Smooth muscle cell (in vitro differentiated cells): ENCODE data around the gene CWC25. TPM values are rescaled to one million over a fixed set of nuclear protein-coding genes. Genes with fewer than 3 reads are reported as not detected.

Experiments
- DNase-seq: peaks from one replicate; lab custom pipeline; 2025; ENCODE audit not compliant: unreplicated experiment; lab: John Stamatoyannopoulos, UW
- H2AFZ ChIP-seq: fragments of 200-600 bp; sonication (generic); 2 replicates; pipeline ENCODE4 v1.6.0; 2016; ENCODE audit warnings: antibody characterized with exemption, low read depth, mild to moderate bottlenecking
- H3F3A ChIP-seq: fragments of 200-600 bp; sonication (generic); 2 replicates; pipeline ENCODE4 v1.6.0; 2017; ENCODE audit warnings: antibody characterized with exemption, low read depth
- H3K27ac ChIP-seq: fragments of 200-600 bp; sonication (generic); 2 replicates; pipeline ENCODE4 v1.5.1; 2016; ENCODE audit warnings: low read depth, mild to moderate bottlenecking
- H3K27me3 ChIP-seq: fragments of 200-600 bp; sonication (generic); 2 replicates; pipeline ENCODE4 v1.6.1; 2016; ENCODE audit warnings: low read depth, mild to moderate bottlenecking
- H3K36me3 ChIP-seq: fragments of 200-600 bp; sonication (generic); 2 replicates; pipeline ENCODE4 v1.5.1; 2016; ENCODE audit warnings: low read depth
- H3K4me1 ChIP-seq: fragments of 200-600 bp; sonication (generic); 2 replicates; pipeline ENCODE4 v1.5.1; 2016; ENCODE audit warnings: low read depth
- H3K4me2 ChIP-seq: fragments of 200-600 bp; sonication (generic); 2 replicates; pipeline ENCODE4 v1.6.0; 2016; ENCODE audit warnings: mild to moderate bottlenecking
- H3K4me3 ChIP-seq: fragments of 200-600 bp; sonication (generic); 2 replicates; pipeline ENCODE4 v1.5.1; 2016; ENCODE audit warnings: mild to moderate bottlenecking
- H3K79me2 ChIP-seq: fragments of 200-600 bp; sonication (generic); 2 replicates; pipeline ENCODE4 v1.6.0; 2016; ENCODE audit warnings: low read depth, mild to moderate bottlenecking
- H3K9ac ChIP-seq: fragments of 200-600 bp; sonication (generic); 2 replicates; pipeline ENCODE4 v1.6.0; 2016; ENCODE audit warnings: low read depth
- H3K9me3 ChIP-seq: fragments of 200-600 bp; sonication (generic); replicated peaks from 2 replicates; pipeline ENCODE4 v1.5.1; 2016; ENCODE audit warnings: low read depth
- H4K20me1 ChIP-seq: fragments of 200-600 bp; sonication (generic); 2 replicates; pipeline ENCODE4 v1.6.0; 2016; ENCODE audit warnings: low read depth
- WGBS: methylation state at CpG from one replicate; pipeline ENCODE4 v1.1.7; 2016; ENCODE audit warnings: low lambda C conversion rate; 5-methylcytosine and 5-hydroxymethylcytosine counted together
- polyA plus RNA-seq: library from polyadenylated mRNA; unstranded; fragments of >200 nt; fragmentation: Nextera tagmentation; extraction: Ambion mirVana; gene quantifications from 2 replicates; pipeline ENCODE4 v1.2.1, GENCODE V29; 2016
- total RNA-seq: library from RNA; depleted of rRNA; stranded (reverse); fragments of >200 nt; gene quantifications from 2 replicates; pipeline ENCODE4 v1.2.3, GENCODE V29; 2014
- TF ChIP-seq, protein P1 (sequence below): fragments of 200-600 bp; sonication (generic); IDR thresholded peaks from 2 replicates; pipeline ENCODE4 v1.5.1; 2017; ENCODE audit warnings: borderline replicate concordance, mild to moderate bottlenecking, antibody characterized with exemption; ENCODE audit not compliant: insufficient read depth, poor library complexity, severe bottlenecking

CWC25 gene
- total RNA-seq: 9.2 and 26.0 TPM in 2 replicates
- 11.0 and 17.2 TPM in 2 replicates for polyA plus RNA-seq

- peak; percentile 94 for DNase-seq
- Histone ChIP-seq H3K36me3 (peaks cover 4% of the 10 kb centered on the region), H3K27ac (peak within 1 kb of the TSS; percentile 100), H3F3A (peaks cover 7% of the 10 kb centered on the region), H3K4me2 (peak within 1 kb of the TSS; percentile 86), H3K79me2 (peaks cover 41% of the 10 kb centered on the region), H3K4me3 (peak within 1 kb of the TSS; percentile 80), H3K4me1 (peaks cover 14% of the 10 kb centered on the region), H3K27me3 (no peaks in the 10 kb centered on the region), H3K9ac (peak within 1 kb of the TSS; percentile 99), H2AFZ (peak within 1 kb of the TSS; percentile 81), H4K20me1 (no peaks in the 10 kb centered on the region), H3K9me3 (no peaks in the 10 kb centered on the region)
- TF ChIP-seq, protein P1, sequence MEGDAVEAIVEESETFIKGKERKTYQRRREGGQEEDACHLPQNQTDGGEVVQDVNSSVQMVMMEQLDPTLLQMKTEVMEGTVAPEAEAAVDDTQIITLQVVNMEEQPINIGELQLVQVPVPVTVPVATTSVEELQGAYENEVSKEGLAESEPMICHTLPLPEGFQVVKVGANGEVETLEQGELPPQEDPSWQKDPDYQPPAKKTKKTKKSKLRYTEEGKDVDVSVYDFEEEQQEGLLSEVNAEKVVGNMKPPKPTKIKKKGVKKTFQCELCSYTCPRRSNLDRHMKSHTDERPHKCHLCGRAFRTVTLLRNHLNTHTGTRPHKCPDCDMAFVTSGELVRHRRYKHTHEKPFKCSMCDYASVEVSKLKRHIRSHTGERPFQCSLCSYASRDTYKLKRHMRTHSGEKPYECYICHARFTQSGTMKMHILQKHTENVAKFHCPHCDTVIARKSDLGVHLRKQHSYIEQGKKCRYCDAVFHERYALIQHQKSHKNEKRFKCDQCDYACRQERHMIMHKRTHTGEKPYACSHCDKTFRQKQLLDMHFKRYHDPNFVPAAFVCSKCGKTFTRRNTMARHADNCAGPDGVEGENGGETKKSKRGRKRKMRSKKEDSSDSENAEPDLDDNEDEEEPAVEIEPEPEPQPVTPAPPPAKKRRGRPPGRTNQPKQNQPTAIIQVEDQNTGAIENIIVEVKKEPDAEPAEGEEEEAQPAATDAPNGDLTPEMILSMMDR: no peak
- WGBS: 2% methylated on average over 54 of the region's 55 CpGs
These were observed at the start of gene CWC25 for GRCh38 chr17:38824899-38825761. Gene CWC25, minus strand, starts transcription at chr17:38825321. Its CDS starts 138 bp downstream, at chr17:38825183.

DNA sequence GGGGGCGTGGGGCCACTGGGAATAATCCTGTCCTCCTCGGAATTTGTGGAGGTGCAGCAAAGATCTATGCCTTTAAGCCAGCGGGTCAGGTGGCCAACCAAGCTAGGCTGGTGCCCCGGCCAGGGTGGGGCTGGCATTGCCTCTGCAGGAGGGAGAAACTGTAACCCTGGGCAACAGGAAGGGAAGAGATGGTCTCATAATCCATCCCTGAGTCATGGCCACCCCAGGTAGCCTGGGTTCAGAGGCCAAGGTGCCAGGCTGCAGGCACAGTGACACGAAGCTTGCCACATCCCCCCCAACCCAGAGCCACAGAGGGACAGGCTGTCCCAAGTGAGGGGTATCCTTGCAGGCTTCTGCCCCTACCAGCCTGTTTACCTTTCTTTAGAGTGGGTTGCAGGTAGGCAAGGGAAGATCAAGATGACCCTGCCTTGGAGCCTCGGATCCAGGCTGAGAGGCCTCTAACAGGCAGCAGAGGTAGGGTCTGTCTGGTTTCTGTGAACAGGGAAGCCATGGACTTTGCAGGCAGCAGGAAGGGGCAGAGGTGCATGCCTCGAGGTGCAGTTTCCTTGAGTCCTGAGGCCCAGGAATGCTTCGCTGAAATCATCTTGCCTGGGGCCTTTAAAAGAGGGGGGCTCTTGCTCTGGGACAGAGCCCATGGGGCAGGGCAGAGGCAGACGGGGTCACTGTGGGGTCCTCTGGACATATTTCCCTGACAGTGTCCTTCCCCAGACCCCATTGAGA, 48.7 kb upstream of the CWC25 start:
- Histone ChIP-seq H3K4me2 (peak overlapping the region; percentile 97), H3K4me1 (peaks cover 32% of the 10 kb centered on the region), H3K79me2 (peaks cover 87% of the 10 kb centered on the region), H3F3A (peaks cover 19% of the 10 kb centered on the region), H3K27me3 (no peaks in the 10 kb centered on the region), H3K9ac (no peak overlapping the region), H3K27ac (peak overlapping the region; percentile 4), H3K36me3 (no peaks in the 10 kb centered on the region), H2AFZ (no peak overlapping the region), H4K20me1 (peaks cover 81% of the 10 kb centered on the region), H3K9me3 (no peaks in the 10 kb centered on the region), H3K4me3 (peak overlapping the region; percentile 13)
- DNase-seq: no peak
- WGBS: 73% methylated on average over 9 of the region's 9 CpGs
- TF ChIP-seq, protein P1: no peak

DNA sequence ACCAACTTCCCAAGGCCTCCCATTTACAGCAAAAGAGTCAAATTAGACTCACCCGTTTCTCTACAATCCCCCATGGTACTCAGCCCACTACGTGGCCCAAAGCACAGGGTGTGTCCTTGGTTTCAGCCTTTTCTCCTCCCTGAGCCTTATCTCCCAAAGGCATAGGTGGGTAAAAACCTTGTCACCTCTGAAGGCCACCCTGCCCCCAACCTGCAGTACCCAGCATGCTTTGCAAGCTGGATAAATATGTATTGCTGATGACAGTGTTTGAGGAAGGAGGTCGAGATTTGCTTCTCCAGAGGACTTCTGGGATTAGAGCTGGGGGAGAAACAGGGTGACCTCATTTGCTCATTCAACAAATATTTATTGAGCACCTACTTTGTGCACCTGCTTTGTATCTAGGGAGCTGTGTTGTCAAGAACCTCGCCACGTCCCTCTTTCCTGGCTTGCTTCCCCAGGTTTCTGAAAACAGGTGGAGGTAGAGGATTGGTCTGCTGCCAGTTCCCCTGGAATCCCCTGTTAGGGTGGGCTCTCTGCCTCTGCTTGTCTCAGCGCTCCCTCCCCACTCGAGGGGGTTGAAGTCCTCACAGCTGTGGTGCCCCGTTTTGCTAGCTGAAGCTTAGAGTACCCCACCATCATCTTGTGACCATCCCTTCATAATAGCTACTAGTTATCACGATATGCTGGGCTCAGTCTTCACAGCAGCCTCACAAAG, 47.7 kb upstream of the CWC25 start:
- DNase-seq: no peak
- no peak overlapping the region for H2AFZ ChIP-seq
- H4K20me1 ChIP-seq: peaks cover 71% of the 10 kb centered on the region
- H3K4me1 ChIP-seq: peaks cover 28% of the 10 kb centered on the region
- no peak overlapping the region for H3K27ac ChIP-seq
- H3K79me2 ChIP-seq: peaks cover 78% of the 10 kb centered on the region
- H3K27me3 ChIP-seq: no peaks in the 10 kb centered on the region
- peak overlapping the region; percentile 6 for H3K9ac ChIP-seq
- H3K4me3 ChIP-seq: peak overlapping the region; percentile 76
- peaks cover 15% of the 10 kb centered on the region for H3F3A ChIP-seq
- 80% methylated on average over 9 of the region's 9 CpGs for WGBS
- no peaks in the 10 kb centered on the region for H3K36me3 ChIP-seq
- H3K9me3 ChIP-seq: no peaks in the 10 kb centered on the region
- TF ChIP-seq, protein P1: no peak
- peak overlapping the region; percentile 97 for H3K4me2 ChIP-seq
